Measurements from ENCODE around the gene ZCCHC24. TPM values are rescaled to one million over a fixed set of nuclear protein-coding genes. Genes with fewer than 3 reads are reported as not detected.

ZCCHC24 gene
- total RNA-seq, 2 experiments from 2014 or later, result 0.52 to 0.69 TPM

- H3K4me3 Mint-ChIP-seq, result no peak overlapping the region
- no peaks in the 10 kb centered on the region for H3K9me3 Mint-ChIP-seq
- intact Hi-C loops (cut with micrococcal nuclease), result no loop called here
- H3K36me3 Mint-ChIP-seq (ENCODE audit: low read depth), result no peaks in the 10 kb centered on the region
- CTCF ChIA-PET, result no interaction called here
- no peak for DNase-seq
- H3K27ac Mint-ChIP-seq, result no peak overlapping the region
- H3K27me3 Mint-ChIP-seq (ENCODE audit: low read depth), result no peaks in the 10 kb centered on the region
- no peaks in the 10 kb centered on the region for H3K4me1 Mint-ChIP-seq (ENCODE audit: low read depth)
These were observed 41.2 kb downstream of the ZCCHC24 start for GRCh38 chr10:79404231-79404609.

- H3K4me3 Mint-ChIP-seq, result no peak overlapping the region
- intact Hi-C loops (cut with micrococcal nuclease), result no loop called here
These were observed 41.8 kb downstream of the ZCCHC24 start for GRCh38 chr10:79403441-79404230.

GRCh38 chr10:79402951-79403350 is 42.5 kb downstream of the ZCCHC24 start:
- CTCF ChIA-PET, result no interaction called here
- no peaks in the 10 kb centered on the region for H3K9me3 Mint-ChIP-seq
- DNase-seq, result no peak
- intact Hi-C loops (cut with micrococcal nuclease), result no loop called here
- no peak overlapping the region for H3K4me3 Mint-ChIP-seq
- H3K27me3 Mint-ChIP-seq (ENCODE audit: low read depth), result no peaks in the 10 kb centered on the region
- no peaks in the 10 kb centered on the region for H3K36me3 Mint-ChIP-seq (ENCODE audit: low read depth)
- no peaks in the 10 kb centered on the region for H3K4me1 Mint-ChIP-seq (ENCODE audit: low read depth)
- H3K27ac Mint-ChIP-seq, result no peak overlapping the region

More at GRCh38 chr10:79403441-79404230, 41.8 kb downstream of the ZCCHC24 start:
- CTCF ChIA-PET, result no interaction called here
- Mint-ChIP-seq H3K9me3 (no peaks in the 10 kb centered on the region), H3K4me1 (ENCODE audit: low read depth) (no peaks in the 10 kb centered on the region), H3K27me3 (ENCODE audit: low read depth) (no peaks in the 10 kb centered on the region), H3K36me3 (ENCODE audit: low read depth) (no peaks in the 10 kb centered on the region), H3K27ac (no peak overlapping the region)
- no peak for DNase-seq

GRCh38 chr10:79402625-79402946 is 42.8 kb downstream of the ZCCHC24 start:
- H3K27me3 Mint-ChIP-seq (ENCODE audit: low read depth), result no peaks in the 10 kb centered on the region

GRCh38 chr10:79401015-79401921 is 44.2 kb downstream of the ZCCHC24 start:
- intact Hi-C loops (cut with micrococcal nuclease), result no loop called here

More at GRCh38 chr10:79402625-79402946, 42.8 kb downstream of the ZCCHC24 start:
- H3K4me1 Mint-ChIP-seq (ENCODE audit: low read depth), result no peaks in the 10 kb centered on the region
- no peaks in the 10 kb centered on the region for H3K9me3 Mint-ChIP-seq
- H3K4me3 Mint-ChIP-seq, result no peak overlapping the region
- CTCF ChIA-PET, result no interaction called here
- no peak for DNase-seq
- H3K36me3 Mint-ChIP-seq (ENCODE audit: low read depth), result no peaks in the 10 kb centered on the region
- intact Hi-C loops (cut with micrococcal nuclease), result no loop called here
- H3K27ac Mint-ChIP-seq, result no peak overlapping the region

GRCh38 chr10:79400146-79401004 is 45.0 kb downstream of the ZCCHC24 start:
- Mint-ChIP-seq H3K36me3 (ENCODE audit: low read depth) (no peaks in the 10 kb centered on the region), H3K27me3 (ENCODE audit: low read depth) (no peaks in the 10 kb centered on the region), H3K4me1 (ENCODE audit: low read depth) (no peaks in the 10 kb centered on the region), H3K27ac (no peak overlapping the region), H3K9me3 (no peaks in the 10 kb centered on the region), H3K4me3 (no peak overlapping the region)
- CTCF ChIA-PET, result interaction anchor here (0.8 to 1.5 kb wide), 11 partner anchors 9 to 79 kb away, joined by 3 to 4 read pairs (median 3); no protein-coding TSS in a partner anchor
- peak; percentile 69 for DNase-seq
- intact Hi-C loops (cut with micrococcal nuclease), result loop anchor here (1.0 kb wide), 2 partner anchors 67 to 87 kb away; no protein-coding TSS in a partner anchor

More at GRCh38 chr10:79401015-79401921, 44.2 kb downstream of the ZCCHC24 start:
- H3K27ac Mint-ChIP-seq, result no peak overlapping the region
- H3K4me1 Mint-ChIP-seq (ENCODE audit: low read depth), result no peaks in the 10 kb centered on the region
- CTCF ChIA-PET, result interaction anchor here (0.8 to 1.5 kb wide), 8 partner anchors 10 to 71 kb away, joined by 3 to 4 read pairs (median 3); no protein-coding TSS in a partner anchor
- H3K27me3 Mint-ChIP-seq (ENCODE audit: low read depth), result no peaks in the 10 kb centered on the region
- no peak for DNase-seq
- H3K9me3 Mint-ChIP-seq, result no peaks in the 10 kb centered on the region
- no peaks in the 10 kb centered on the region for H3K36me3 Mint-ChIP-seq (ENCODE audit: low read depth)
- H3K4me3 Mint-ChIP-seq, result no peak overlapping the region

GRCh38 chr10:79399223-79399831 is 46.1 kb downstream of the ZCCHC24 start:
- no peak overlapping the region for H3K27ac Mint-ChIP-seq
- no peaks in the 10 kb centered on the region for H3K9me3 Mint-ChIP-seq
- no peak overlapping the region for H3K4me3 Mint-ChIP-seq
- H3K27me3 Mint-ChIP-seq (ENCODE audit: low read depth), result no peaks in the 10 kb centered on the region
- CTCF ChIA-PET, result interaction anchor here (0.7 to 1.5 kb wide), 7 partner anchors 8 to 80 kb away, joined by 3 to 4 read pairs (median 3); no protein-coding TSS in a partner anchor
- no peaks in the 10 kb centered on the region for H3K4me1 Mint-ChIP-seq (ENCODE audit: low read depth)
- intact Hi-C loops (cut with micrococcal nuclease), result no loop called here
- DNase-seq, result no peak
- no peaks in the 10 kb centered on the region for H3K36me3 Mint-ChIP-seq (ENCODE audit: low read depth)

- no peak for DNase-seq
- Mint-ChIP-seq H3K9me3 (no peaks in the 10 kb centered on the region), H3K36me3 (ENCODE audit: low read depth) (no peaks in the 10 kb centered on the region), H3K4me1 (ENCODE audit: low read depth) (no peaks in the 10 kb centered on the region), H3K27me3 (ENCODE audit: low read depth) (no peaks in the 10 kb centered on the region), H3K4me3 (no peak overlapping the region), H3K27ac (no peak overlapping the region)
- CTCF ChIA-PET, result interaction anchor here (0.6 to 1.2 kb wide), 5 partner anchors 10 to 64 kb away, joined by 3 to 4 read pairs (median 3); no protein-coding TSS in a partner anchor
- intact Hi-C loops (cut with micrococcal nuclease), result no loop called here
These were observed 46.8 kb downstream of the ZCCHC24 start for GRCh38 chr10:79398642-79399041.

GRCh38 chr10:79397575-79398303 is 47.7 kb downstream of the ZCCHC24 start:
- no peak for DNase-seq
- Mint-ChIP-seq H3K36me3 (ENCODE audit: low read depth) (no peaks in the 10 kb centered on the region), H3K9me3 (no peaks in the 10 kb centered on the region), H3K27me3 (ENCODE audit: low read depth) (no peaks in the 10 kb centered on the region), H3K4me1 (ENCODE audit: low read depth) (no peaks in the 10 kb centered on the region), H3K27ac (no peak overlapping the region), H3K4me3 (no peak overlapping the region)
- intact Hi-C loops (cut with micrococcal nuclease), result no loop called here
- CTCF ChIA-PET, result interaction anchor here (1.0 to 1.6 kb wide), 2 partner anchors 23 to 26 kb away, joined by 3 to 8 read pairs; no protein-coding TSS in a partner anchor

GRCh38 chr10:79397051-79397450 is 48.4 kb downstream of the ZCCHC24 start:
- CTCF ChIA-PET, result interaction anchor here (0.6 to 1.6 kb wide), 2 partner anchors 22 to 39 kb away, joined by 3 to 8 read pairs; no protein-coding TSS in a partner anchor
- Mint-ChIP-seq H3K4me3 (no peak overlapping the region), H3K27ac (no peak overlapping the region), H3K27me3 (ENCODE audit: low read depth) (no peaks in the 10 kb centered on the region), H3K4me1 (ENCODE audit: low read depth) (no peaks in the 10 kb centered on the region), H3K9me3 (no peaks in the 10 kb centered on the region), H3K36me3 (ENCODE audit: low read depth) (no peaks in the 10 kb centered on the region)
- DNase-seq, result no peak
- intact Hi-C loops (cut with micrococcal nuclease), result no loop called here

GRCh38 chr10:79396520-79396919 is 48.9 kb downstream of the ZCCHC24 start:
- H3K4me3 Mint-ChIP-seq, result no peak overlapping the region
- H3K4me1 Mint-ChIP-seq (ENCODE audit: low read depth), result no peaks in the 10 kb centered on the region

More at GRCh38 chr10:79396520-79396919, 48.9 kb downstream of the ZCCHC24 start:
- CTCF ChIA-PET, result interaction anchor here (0.6 to 1.6 kb wide), 3 partner anchors 22 to 39 kb away, joined by 3 to 8 read pairs (median 4); no protein-coding TSS in a partner anchor
- no peak overlapping the region for H3K27ac Mint-ChIP-seq
- no peaks in the 10 kb centered on the region for H3K36me3 Mint-ChIP-seq (ENCODE audit: low read depth)
- no peaks in the 10 kb centered on the region for H3K27me3 Mint-ChIP-seq (ENCODE audit: low read depth)
- DNase-seq, result no peak
- intact Hi-C loops (cut with micrococcal nuclease), result no loop called here
- H3K9me3 Mint-ChIP-seq, result no peaks in the 10 kb centered on the region

Data from activated naive CD4-positive, alpha-beta T cell treated with anti-CD3 and anti-CD28 coated beads for 36 hours (primary cell).